Effector CD8-positive, alpha-beta T cell (primary cell): Measurements from ENCODE around the gene SLC6A5.

Experiments
- DNase-seq: peaks from one replicate; lab custom pipeline; 2025; lab: John Stamatoyannopoulos, UW

Gene SLC6A5

GRCh38 chr11:20620988-20621387, 21.6 kb downstream of the SLC6A5 start:
- DNase-seq = no peak

- no peak for DNase-seq
These were observed 22.3 kb downstream of the SLC6A5 start for GRCh38 chr11:20621679-20622078.

DNA sequence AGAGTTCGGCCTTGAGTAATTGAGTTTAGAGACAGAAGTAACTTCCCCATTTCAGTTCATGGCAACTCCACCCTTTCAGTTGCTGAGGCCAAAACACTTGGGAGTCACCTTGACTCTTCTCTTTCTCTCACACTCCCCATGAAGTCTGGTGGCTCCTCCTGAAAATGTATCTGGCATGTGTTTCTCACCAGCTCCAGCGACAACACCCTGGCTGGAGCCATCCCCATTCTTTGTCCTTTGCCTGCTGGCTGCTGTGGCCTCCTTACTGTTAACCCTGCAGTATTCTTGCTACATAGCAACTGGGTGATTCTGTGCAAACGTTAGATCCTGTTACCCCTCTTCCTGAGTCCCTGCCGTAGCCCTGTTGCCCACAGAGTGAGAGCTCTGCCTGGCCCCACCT, 23.8 kb downstream of the SLC6A5 start:
- no peak for DNase-seq

DNA sequence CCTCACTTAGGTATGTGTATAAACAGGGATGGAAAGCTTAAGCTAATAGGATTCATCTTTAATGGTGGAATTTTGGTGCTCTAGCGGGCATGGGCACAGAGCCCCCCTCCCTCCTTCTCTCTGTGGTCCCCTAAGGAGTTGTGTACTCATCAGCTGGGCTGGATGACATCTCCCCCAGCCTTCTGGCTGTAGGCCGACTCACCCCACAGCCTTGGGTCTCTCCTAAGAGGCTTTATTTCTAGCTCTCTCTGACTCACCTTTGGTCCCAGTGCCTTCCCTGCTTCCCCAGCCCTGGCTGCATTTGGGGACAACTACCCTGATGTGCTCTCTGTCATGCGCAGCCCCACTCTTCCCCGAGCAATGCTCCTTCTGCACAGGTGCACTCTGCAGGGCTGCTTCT, 26.9 kb downstream of the SLC6A5 start:
- DNase-seq = no peak

DNA sequence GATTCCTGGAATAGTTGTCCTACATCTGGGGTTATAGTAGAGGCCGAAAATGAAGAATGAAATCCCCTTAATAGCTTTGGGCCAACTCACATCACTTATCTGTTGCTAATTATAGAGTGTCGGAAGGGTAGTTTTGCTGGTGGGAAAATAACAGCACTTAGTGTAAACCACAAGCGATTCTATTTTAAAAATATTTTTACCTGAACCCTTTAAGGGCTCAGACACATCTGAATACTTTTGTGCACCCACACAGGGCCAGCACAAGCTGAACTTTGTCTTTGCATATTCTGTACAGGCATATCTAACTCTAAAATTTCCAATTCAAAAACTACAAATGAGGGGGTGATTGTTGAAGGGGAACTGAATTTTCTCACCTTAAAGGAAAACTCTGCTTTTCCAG, 27.6 kb downstream of the SLC6A5 start:
- no peak for DNase-seq

DNA sequence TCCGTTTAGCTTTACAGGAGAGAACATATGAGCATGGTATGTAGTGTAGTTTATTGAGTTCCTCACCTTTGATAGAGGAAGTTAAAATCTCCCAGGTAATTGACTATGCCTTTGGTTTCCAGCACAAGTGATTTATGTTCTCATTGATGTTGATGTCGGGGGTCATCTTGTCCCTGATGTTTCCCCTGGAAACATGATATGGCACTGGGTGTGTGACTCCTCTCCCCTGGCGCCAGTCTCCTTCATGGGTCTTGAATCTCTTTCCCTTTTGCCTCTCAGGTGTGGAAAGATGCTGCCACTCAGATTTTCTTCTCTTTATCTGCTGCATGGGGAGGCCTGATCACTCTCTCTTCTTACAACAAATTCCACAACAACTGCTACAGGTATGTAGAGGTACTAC, 28.3 kb downstream of the SLC6A5 start:
- DNase-seq = no peak

DNA sequence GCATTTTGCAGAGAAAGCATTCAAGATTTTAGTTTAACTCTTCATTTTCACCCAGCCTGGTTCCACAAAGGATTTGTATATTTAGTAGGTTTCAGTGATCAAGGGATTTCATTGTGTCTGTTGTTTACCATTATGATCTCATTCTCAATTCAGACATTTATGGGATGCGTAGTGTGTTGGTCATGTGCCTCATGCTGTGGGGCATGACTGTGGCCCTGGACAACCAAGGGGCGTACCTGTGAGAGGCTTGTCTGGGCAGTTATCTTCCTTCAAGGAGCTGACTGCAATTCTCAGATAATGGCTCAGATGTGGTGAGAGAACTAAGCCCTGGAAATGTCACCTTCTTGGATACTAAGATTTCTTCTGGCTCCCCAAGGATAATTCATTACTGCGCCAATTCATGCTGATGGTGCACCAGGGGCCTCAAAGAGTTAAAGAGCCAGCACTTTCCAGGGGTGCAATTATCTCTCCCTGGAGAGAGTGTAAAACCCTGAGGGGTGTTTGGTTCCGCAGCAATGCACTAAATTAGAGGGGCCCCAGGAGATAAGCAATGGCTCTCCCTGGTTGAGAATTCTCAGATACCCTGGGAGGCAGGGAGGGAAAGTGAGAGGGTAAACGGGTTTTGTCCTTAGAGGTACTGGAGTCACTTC, 32.2 kb downstream of the SLC6A5 start:
- no peak for DNase-seq

- DNase-seq = no peak
These were observed 32.7 kb downstream of the SLC6A5 start for GRCh38 chr11:20632169-20632532.

- no peak for DNase-seq
These were observed 34.6 kb downstream of the SLC6A5 start for GRCh38 chr11:20634044-20634443.

DNA sequence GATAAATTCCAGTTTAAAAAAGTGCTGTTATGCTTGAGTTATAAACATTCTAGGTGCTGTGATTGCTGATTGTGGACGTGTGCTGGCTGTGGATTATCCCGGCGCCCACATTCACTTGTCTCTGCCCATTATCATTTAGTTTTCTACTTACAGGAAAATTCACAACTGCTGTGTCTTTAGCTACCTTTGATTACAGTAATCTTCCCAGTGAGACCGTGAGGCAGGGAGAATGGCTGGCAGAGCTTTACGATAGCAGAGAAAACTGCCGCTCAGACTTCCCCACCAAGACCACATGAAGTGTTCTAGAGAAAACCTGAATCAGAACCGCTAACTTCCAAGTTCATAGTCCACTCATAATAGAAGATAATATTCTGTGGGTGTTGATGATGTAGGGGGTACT, 35.4 kb downstream of the SLC6A5 start:
- DNase-seq = no peak

DNA sequence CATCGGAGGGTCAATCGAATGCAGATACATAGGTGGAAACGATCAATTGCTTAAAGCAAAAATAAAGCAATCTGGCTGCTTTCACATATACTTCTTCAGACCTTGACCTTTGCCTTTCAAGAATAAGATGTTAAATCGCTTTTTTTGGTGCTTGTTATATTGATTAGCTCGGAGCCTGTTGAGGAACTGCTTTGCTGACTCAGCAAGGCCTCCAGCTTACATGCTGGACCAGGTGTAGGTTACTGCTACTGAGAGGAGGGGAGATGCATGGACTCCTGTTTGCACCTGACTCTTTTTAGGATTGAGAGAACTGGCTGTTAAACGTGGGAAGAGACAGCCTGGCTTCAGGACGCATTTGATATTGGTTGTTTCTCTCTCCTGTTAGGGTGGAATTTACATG, 38.7 kb downstream of the SLC6A5 start:
- DNase-seq = no peak

DNA sequence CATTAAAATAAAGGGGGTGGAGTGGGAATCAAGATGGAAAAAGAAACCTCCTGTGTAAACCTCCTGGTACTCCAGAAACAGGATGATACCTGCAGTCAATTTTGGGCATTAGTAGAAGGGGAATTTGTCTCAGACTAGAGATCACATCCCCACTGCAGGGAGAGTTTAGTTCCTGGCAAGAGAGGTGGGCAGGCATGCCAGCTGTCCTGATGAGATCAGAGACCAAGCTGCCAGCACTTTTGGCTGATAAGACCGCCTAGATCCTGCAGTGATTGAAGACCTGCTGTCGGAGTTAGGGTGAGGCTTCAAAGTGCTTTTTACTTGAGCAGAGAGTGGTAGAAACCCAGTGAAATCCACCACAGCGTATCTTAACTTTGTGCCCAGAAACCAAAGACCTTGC, 40.3 kb downstream of the SLC6A5 start:
- DNase-seq = no peak

- DNase-seq = no peak
These were observed 41.0 kb downstream of the SLC6A5 start for GRCh38 chr11:20640401-20640800.

DNA sequence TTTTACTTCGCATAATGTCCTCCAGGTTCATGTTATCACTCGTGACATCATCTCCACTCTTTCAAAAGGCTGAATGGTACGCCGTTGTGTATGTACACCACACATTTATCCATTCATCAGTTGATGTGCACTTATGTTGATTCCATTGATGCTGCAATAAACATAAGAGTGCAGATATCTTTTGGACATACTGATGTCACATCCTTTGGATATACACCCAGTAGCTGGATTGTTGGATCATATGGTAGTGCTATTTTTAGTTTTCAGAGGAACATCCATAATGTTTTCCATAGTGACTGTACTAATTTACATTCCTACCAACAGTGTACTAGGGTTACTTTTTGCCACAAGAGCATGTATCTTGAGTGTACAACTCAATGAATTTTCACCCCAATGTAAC, 45.0 kb downstream of the SLC6A5 start:
- no peak for DNase-seq

GRCh38 chr11:20647976-20648565, 48.7 kb downstream of the SLC6A5 start:
- no peak for DNase-seq

DNA sequence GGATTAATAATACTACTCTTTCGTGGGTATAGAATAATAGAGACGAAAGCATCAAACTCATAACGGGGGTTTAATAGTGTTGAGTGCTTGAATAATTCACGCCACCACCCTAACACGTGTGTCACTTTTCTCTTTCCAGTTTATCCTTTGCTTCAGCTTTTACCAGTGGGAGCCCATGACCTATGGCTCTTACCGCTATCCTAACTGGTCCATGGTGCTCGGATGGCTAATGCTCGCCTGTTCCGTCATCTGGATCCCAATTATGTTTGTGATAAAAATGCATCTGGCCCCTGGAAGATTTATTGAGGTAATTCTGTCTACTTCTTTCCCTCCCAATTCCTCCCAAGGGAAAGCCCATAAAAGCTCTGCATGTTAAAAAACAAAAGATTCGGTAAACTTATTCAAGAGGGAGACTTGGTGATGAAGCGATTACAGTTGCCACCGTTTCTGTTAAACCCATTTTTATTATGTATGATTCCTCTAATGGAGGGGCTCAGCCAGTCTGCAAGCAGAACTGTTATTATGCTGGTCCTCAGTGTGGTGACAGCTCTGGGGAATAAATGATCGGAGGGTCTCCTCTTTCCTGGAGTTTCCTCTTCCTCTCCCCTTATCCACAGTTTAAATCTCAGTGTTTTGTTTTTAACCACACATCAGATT, 52.9 kb downstream of the SLC6A5 start:
- no peak for DNase-seq

DNA sequence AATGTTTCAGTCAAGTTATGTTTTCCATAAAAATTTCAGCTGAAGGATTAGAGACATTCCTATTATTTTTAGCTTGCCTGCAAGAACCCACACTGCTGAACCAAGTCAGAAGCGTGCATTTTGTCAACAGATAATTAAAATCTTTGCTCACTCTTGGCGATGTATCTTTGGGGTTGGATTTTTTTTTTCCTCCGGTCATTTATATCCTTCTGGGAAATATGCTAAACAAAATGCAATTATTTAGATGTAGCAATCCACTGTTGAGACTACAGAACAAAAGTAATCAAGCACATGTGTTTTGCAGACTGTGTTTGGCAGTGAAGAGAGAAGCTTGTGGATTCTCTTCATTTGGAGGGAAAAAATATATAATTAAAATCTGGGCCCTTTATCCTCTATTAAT, 54.6 kb downstream of the SLC6A5 start:
- DNase-seq = no peak

DNA sequence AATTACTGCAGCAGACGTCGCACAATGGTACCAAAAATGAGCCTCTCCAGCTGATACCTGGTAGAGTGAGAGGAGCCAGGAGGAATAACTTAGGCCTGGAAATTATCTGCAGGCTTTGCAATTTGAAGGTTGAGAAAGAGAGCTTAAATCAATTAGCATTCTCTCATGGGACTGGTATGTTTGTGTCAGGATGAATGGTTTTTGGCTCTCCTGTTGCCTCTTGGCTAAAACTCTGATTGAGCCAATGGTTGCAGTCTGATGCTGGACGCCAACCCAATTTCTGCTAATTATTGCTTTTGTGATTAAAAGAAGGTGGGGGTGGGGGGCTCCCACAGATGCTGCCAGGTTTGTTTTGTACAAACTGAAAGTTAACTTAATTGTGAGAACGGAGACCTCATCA, 57.5 kb downstream of the SLC6A5 start:
- DNase-seq = no peak

DNA sequence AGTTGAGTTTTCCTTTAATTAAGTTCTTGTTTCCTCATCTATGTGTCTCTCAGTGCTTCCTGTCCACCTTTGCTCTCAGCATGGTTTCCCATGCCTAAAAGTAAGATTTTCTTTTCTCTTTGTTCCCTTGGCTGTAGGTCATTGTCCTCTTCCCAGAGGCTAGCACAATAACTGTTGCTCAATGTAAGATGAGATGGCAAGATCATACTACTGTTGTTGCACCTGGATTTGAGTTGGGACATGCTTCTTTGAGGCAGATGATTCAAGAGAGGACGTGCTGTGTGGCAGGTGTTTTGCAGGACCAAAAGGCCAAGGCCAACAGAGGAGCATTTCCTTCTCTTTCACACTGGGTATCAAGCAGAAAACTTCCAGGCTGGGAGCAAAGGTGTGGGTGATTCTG, 58.7 kb downstream of the SLC6A5 start:
- DNase-seq = no peak

GRCh38 chr11:20661445-20661844, 62.0 kb downstream of the SLC6A5 start:
- DNase-seq = no peak

- DNase-seq = no peak
These were observed 62.4 kb downstream of the SLC6A5 start for GRCh38 chr11:20661850-20662249.

DNA sequence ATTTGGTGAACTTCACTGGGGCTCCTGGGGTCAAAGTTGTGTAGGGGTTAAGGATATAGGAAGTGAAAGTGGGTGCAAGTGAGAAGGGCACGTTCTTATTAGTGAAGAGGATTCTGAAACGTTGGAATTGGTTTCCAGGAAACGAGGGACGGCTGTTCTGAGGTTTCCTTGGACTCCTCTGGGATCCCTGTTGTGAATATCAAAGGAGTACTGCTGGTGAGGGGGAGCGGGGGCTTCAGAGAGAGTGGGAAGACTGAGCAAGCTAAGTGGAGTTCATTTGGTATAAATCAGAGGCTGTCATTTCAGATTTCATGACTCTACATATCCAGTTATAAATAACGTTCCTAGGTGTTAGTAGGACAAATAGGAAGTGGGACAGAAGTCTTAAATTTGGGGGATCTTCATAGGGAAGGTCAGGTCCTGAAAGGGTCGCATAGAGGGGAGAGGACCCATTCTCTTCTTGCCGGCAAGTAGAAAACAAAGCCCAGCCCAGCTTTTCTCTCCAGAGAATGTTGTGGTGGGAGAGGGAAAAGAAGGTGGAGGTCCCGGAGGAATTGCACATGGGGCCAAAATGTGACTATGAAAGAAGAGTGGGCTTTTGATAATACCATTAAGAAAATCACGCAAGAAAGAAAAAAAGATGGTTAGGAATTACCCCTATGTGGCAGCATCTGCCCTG, 68.9 kb downstream of the SLC6A5 start:
- DNase-seq = no peak
